ENCODE measurements around the gene FHAD1.

The FHAD1 gene

GRCh38 chr1:15222653-15223303, 24.2 kb upstream of the FHAD1 start:
- no peak for DNase-seq (ENCODE audit: extremely low spot score)
- ChIA-PET POLR2A (no interaction called here), CTCF (no interaction called here)
- no peak for TF ChIP-seq CTCF (IDR thresholded peaks at IDR 0.05; ENCODE audit: control extremely low read depth, extremely low read depth, low read depth, missing control alignments)

- CTCF ChIA-PET = no interaction called here
- DNase-seq (ENCODE audit: extremely low spot score) = no peak
- POLR2A ChIA-PET = no interaction called here
- no peak for TF ChIP-seq CTCF (IDR thresholded peaks at IDR 0.05; ENCODE audit: control extremely low read depth, extremely low read depth, low read depth, missing control alignments)
Observed at GRCh38 chr1:15224259-15224869, 22.7 kb upstream of the FHAD1 start.

- POLR2A ChIA-PET = no interaction called here
- CTCF ChIA-PET = interaction anchor here (0.7 kb wide), 1 partner anchor 10 kb away, joined by 3 read pairs; no protein-coding TSS in a partner anchor
- no peak for DNase-seq (ENCODE audit: extremely low spot score)
- TF ChIP-seq CTCF (IDR thresholded peaks at IDR 0.05; ENCODE audit: control extremely low read depth, extremely low read depth, low read depth, missing control alignments) = no peak
Observed at GRCh38 chr1:15224974-15225373, 22.0 kb upstream of the FHAD1 start.

GRCh38 chr1:15225461-15225860, 21.6 kb upstream of the FHAD1 start:
- CTCF ChIA-PET = interaction anchor here (0.7 to 0.9 kb wide), 2 partner anchors 9 to 36 kb away, joined by 3 read pairs; no protein-coding TSS in a partner anchor
- POLR2A ChIA-PET = no interaction called here

GRCh38 chr1:15226388-15227255, 20.4 kb upstream of the FHAD1 start:
- CTCF ChIA-PET = no interaction called here
- no peak for DNase-seq (ENCODE audit: extremely low spot score)
- POLR2A ChIA-PET = no interaction called here

More at GRCh38 chr1:15225461-15225860, 21.6 kb upstream of the FHAD1 start:
- no peak for TF ChIP-seq CTCF (IDR thresholded peaks at IDR 0.05; ENCODE audit: control extremely low read depth, extremely low read depth, low read depth, missing control alignments)
- no peak for DNase-seq (ENCODE audit: extremely low spot score)

More at GRCh38 chr1:15226388-15227255, 20.4 kb upstream of the FHAD1 start:
- TF ChIP-seq CTCF (IDR thresholded peaks at IDR 0.05; ENCODE audit: control extremely low read depth, extremely low read depth, low read depth, missing control alignments) = no peak

Data from GM10248 (cell line).